MV-4-11 (cell line): ENCODE measurements around the gene ZNF778.
"Not testable (repeated sequence)": the region's sequence is repeated elsewhere in the genome, so short reads cannot be mapped to it uniquely, and the experiment has no call there.

ENCODE experiments used
- DNase-seq: peaks from one replicate; lab custom pipeline; 2025; lab: John Stamatoyannopoulos, UW

ZNF778 gene

GRCh38 chr16:89183463-89183862 lies 34.0 kb upstream of the ZNF778 start:
- no peak for DNase-seq

GRCh38 chr16:89183975-89184676 lies 33.4 kb upstream of the ZNF778 start:
- DNase-seq, result no peak

GRCh38 chr16:89184677-89184932 lies 32.9 kb upstream of the ZNF778 start:
- no peak for DNase-seq

- DNase-seq, result no peak
Observed at GRCh38 chr16:89184933-89185794, 32.3 kb upstream of the ZNF778 start.

GRCh38 chr16:89185887-89186592 lies 31.5 kb upstream of the ZNF778 start:
- not testable (repeated sequence) for DNase-seq

GRCh38 chr16:89186593-89187031 lies 30.9 kb upstream of the ZNF778 start:
- not testable (repeated sequence) for DNase-seq

GRCh38 chr16:89187032-89187769 lies 30.3 kb upstream of the ZNF778 start:
- DNase-seq, result peak; percentile 41

- peak; percentile 41 for DNase-seq
Observed at GRCh38 chr16:89187770-89188392, 29.6 kb upstream of the ZNF778 start.

- not testable (repeated sequence) for DNase-seq
Observed at GRCh38 chr16:89188471-89189357, 28.8 kb upstream of the ZNF778 start.

- DNase-seq, result no peak
Observed at GRCh38 chr16:89189358-89190025, 28.0 kb upstream of the ZNF778 start.

- no peak for DNase-seq
Observed at GRCh38 chr16:89190150-89190958, 27.1 kb upstream of the ZNF778 start.

- DNase-seq, result no peak
Observed at GRCh38 chr16:89191033-89191900, 26.2 kb upstream of the ZNF778 start.

GRCh38 chr16:89191901-89192185 lies 25.7 kb upstream of the ZNF778 start:
- DNase-seq, result no peak

GRCh38 chr16:89192186-89192955 lies 25.1 kb upstream of the ZNF778 start:
- peak; percentile 66 for DNase-seq

- DNase-seq, result peak; percentile 65
Observed at GRCh38 chr16:89192956-89193575, 24.4 kb upstream of the ZNF778 start.

GRCh38 chr16:89193576-89194293 lies 23.8 kb upstream of the ZNF778 start:
- no peak for DNase-seq
